Activated naive CD8-positive, alpha-beta T cell treated with anti-CD3 and anti-CD28 coated beads for 36 hours (primary cell): ENCODE results near the gene ZBTB46. TPM values are rescaled to one million over a fixed set of nuclear protein-coding genes. Genes with fewer than 3 reads are reported as not detected.

Source experiments
- DNase-seq: peaks from one replicate; pipeline ENCODE4 v3.0.0; 2021
- H3K27ac Mint-ChIP-seq: one replicate; pipeline ENCODE4 v1.8.0; 2022; ENCODE audit warnings: mild to moderate bottlenecking, moderate library complexity, mixed read lengths
- H3K27me3 Mint-ChIP-seq: one replicate; pipeline ENCODE4 v1.8.0; 2022; ENCODE audit warnings: mild to moderate bottlenecking, mixed read lengths
- H3K36me3 Mint-ChIP-seq: one replicate; pipeline ENCODE4 v1.8.0; 2021; ENCODE audit warnings: mild to moderate bottlenecking, mixed read lengths
- H3K4me1 Mint-ChIP-seq: one replicate; pipeline ENCODE4 v1.8.0; 2021; ENCODE audit warnings: mixed read lengths
- H3K4me3 Mint-ChIP-seq: one replicate; pipeline ENCODE4 v1.8.0; 2022; ENCODE audit warnings: mild to moderate bottlenecking, moderate library complexity, mixed read lengths
- H3K9me3 Mint-ChIP-seq: one replicate; pipeline ENCODE4 v1.8.0; 2022; ENCODE audit warnings: mixed read lengths
- total RNA-seq, 2 experiments: library from RNA; stranded (reverse); gene quantifications; one replicate each; pipeline ENCODE4 v1.2.3, GENCODE V29; 2021

ZBTB46 gene
- total RNA-seq, 2 experiments from 2014 or later = 0.04 TPM; not detected in 1

DNA sequence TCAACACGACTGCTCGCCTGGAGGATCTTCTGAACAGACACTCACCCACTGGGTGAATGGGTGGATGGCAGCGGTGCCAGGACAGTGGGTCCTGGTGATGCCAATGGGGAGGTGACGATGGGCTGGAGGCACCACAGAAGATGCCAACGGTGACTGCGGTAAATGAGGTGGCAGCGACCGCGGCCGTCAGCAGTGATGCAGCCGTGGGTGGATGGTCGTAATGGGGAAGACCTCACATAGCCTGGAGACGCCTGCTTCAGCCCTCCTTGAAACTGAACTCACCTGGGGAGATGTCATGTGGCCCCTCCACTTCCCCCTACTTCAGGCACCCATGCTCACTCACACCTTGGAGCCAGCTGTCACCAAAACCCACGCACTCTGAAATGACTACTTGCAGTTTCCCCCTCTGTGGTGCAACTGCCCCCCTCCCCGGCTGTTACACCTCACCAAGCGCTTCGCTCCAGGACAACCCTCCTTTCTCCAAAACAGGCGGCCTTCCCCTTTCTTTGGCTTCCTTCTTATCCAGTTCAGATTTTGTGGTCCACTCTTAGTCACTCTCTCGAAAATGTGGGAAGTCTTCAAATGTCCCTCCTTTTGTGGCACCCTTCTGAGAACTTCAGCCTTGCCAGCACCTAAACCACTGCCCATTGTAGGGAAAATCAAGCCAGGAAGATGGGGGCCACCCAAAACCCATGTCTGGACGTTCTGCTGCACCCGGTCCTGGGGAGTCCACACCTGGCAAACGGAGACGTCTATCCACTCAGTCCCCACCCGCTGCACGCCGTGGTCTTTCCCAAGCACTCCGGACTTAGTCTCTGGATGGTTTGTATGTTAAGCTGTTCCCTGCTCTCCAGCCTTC is 19.9 kb upstream of the ZBTB46 start:
- peak; percentile 76 for DNase-seq
- no peak overlapping the region for H3K4me3 Mint-ChIP-seq
- peaks cover 14% of the 10 kb centered on the region for H3K27me3 Mint-ChIP-seq

GRCh38 chr20:63848003-63848911 is 17.2 kb upstream of the ZBTB46 start:
- no peaks in the 10 kb centered on the region for H3K9me3 Mint-ChIP-seq
- H3K27me3 Mint-ChIP-seq = peaks cover 38% of the 10 kb centered on the region
- H3K36me3 Mint-ChIP-seq = no peaks in the 10 kb centered on the region
- DNase-seq = no peak
- H3K4me3 Mint-ChIP-seq = no peak overlapping the region
- no peak overlapping the region for H3K27ac Mint-ChIP-seq
- H3K4me1 Mint-ChIP-seq = peaks cover 17% of the 10 kb centered on the region

More for the DNA sequence above, 19.9 kb upstream of the ZBTB46 start:
- Mint-ChIP-seq H3K4me1 (peaks cover 16% of the 10 kb centered on the region), H3K36me3 (no peaks in the 10 kb centered on the region), H3K9me3 (no peaks in the 10 kb centered on the region), H3K27ac (no peak overlapping the region)

GRCh38 chr20:63847237-63848002 is 16.4 kb upstream of the ZBTB46 start:
- H3K4me1 Mint-ChIP-seq = peaks cover 17% of the 10 kb centered on the region
- no peaks in the 10 kb centered on the region for H3K36me3 Mint-ChIP-seq
- H3K9me3 Mint-ChIP-seq = no peaks in the 10 kb centered on the region
- peaks cover 43% of the 10 kb centered on the region for H3K27me3 Mint-ChIP-seq
- no peak for DNase-seq
- H3K27ac Mint-ChIP-seq = no peak overlapping the region
- no peak overlapping the region for H3K4me3 Mint-ChIP-seq

GRCh38 chr20:63846888-63847236 is 15.8 kb upstream of the ZBTB46 start:
- no peak for DNase-seq
- peaks cover 14% of the 10 kb centered on the region for H3K4me1 Mint-ChIP-seq
- H3K36me3 Mint-ChIP-seq = no peaks in the 10 kb centered on the region
- no peaks in the 10 kb centered on the region for H3K9me3 Mint-ChIP-seq
- H3K4me3 Mint-ChIP-seq = no peak overlapping the region
- H3K27ac Mint-ChIP-seq = no peak overlapping the region
- H3K27me3 Mint-ChIP-seq = peaks cover 45% of the 10 kb centered on the region

DNA sequence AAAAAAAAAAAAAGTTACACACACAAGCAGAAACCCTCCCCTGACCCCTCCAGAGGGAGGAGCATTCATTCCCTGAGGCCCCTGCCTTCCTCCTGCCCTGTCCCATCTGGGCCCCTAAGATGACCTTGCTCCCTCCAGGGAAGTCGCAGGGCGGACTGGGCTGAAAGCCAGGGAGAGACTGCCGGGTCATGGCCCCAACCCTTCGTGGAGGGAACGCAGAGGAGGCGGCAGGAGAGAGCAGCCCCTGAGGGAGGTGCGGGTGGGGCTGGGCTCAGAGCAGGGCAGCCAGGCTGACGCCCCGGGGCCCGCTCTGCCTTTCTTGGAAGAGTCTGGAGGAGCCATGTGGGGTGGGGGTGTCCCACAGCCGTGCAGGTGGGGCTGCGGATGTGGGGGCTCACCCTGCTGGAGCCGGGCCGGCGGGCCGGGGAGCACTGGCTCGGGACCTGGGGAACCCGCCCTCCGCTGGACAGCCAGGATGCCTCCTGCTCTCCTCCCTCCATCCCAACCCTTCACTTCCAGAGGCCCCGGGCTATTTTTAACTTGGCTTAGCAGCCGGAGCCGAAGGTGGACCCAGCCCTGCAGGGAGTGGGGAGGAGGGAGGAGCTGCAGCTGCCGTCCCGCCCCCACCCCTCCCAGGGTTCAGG is 15.2 kb upstream of the ZBTB46 start:
- no peak for DNase-seq
- no peak overlapping the region for H3K27ac Mint-ChIP-seq
- H3K27me3 Mint-ChIP-seq = peaks cover 47% of the 10 kb centered on the region

GRCh38 chr20:63844511-63844991 is 13.5 kb upstream of the ZBTB46 start:
- H3K27me3 Mint-ChIP-seq = peaks cover 47% of the 10 kb centered on the region
- no peak overlapping the region for H3K4me3 Mint-ChIP-seq
- H3K4me1 Mint-ChIP-seq = peaks cover 4% of the 10 kb centered on the region
- no peak overlapping the region for H3K27ac Mint-ChIP-seq
- no peaks in the 10 kb centered on the region for H3K9me3 Mint-ChIP-seq
- H3K36me3 Mint-ChIP-seq = no peaks in the 10 kb centered on the region
- no peak for DNase-seq

More for the DNA sequence above, 15.2 kb upstream of the ZBTB46 start:
- no peaks in the 10 kb centered on the region for H3K36me3 Mint-ChIP-seq
- H3K9me3 Mint-ChIP-seq = no peaks in the 10 kb centered on the region
- no peak overlapping the region for H3K4me3 Mint-ChIP-seq
- H3K4me1 Mint-ChIP-seq = peaks cover 12% of the 10 kb centered on the region

DNA sequence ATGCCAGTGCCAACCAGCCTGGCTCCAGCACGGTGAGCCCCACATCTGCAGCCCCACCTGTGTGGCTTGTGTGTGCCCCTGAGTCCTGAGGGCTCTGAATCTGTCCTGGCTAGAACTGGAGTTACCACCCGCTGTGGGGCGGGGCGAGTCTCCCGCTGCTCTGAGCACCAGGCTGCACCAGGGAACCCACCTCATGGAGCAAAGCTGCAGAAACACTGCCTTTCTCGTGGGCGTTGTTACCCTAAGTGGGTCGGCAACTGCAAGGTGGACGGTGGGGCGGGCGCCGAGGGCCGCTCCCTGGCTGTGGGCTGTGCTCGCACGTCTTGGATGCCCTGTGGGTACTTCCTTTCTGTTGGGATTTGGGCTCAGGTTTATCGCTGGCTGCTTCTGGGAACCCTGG is 12.7 kb upstream of the ZBTB46 start:
- Mint-ChIP-seq H3K27me3 (peaks cover 44% of the 10 kb centered on the region), H3K4me3 (no peak overlapping the region), H3K36me3 (no peaks in the 10 kb centered on the region), H3K4me1 (peaks cover 4% of the 10 kb centered on the region), H3K27ac (no peak overlapping the region), H3K9me3 (no peaks in the 10 kb centered on the region)
- DNase-seq = no peak

DNA sequence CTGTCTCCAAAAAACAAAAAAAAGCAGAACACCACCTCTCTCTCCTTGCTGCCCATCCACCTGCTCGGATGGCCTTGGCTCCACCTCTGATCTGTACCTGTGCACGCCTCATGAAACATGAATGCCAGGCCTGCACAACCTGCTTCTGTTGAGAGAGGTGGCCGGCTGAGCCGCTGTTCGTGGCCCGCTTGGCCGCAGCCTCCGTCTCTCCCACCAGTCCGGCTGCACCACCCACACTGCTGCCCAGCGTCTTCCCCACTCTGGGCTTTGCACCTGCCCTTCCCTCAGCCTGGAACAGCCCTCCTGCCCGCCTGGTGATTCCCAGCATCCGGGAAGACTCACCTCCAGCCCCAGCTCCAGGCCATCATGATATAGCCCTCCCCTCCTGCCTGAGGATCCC is 12.2 kb upstream of the ZBTB46 start:
- Mint-ChIP-seq H3K27me3 (peaks cover 40% of the 10 kb centered on the region), H3K4me1 (peaks cover 4% of the 10 kb centered on the region), H3K27ac (no peak overlapping the region), H3K4me3 (no peak overlapping the region), H3K9me3 (no peaks in the 10 kb centered on the region), H3K36me3 (no peaks in the 10 kb centered on the region)
- no peak for DNase-seq

DNA sequence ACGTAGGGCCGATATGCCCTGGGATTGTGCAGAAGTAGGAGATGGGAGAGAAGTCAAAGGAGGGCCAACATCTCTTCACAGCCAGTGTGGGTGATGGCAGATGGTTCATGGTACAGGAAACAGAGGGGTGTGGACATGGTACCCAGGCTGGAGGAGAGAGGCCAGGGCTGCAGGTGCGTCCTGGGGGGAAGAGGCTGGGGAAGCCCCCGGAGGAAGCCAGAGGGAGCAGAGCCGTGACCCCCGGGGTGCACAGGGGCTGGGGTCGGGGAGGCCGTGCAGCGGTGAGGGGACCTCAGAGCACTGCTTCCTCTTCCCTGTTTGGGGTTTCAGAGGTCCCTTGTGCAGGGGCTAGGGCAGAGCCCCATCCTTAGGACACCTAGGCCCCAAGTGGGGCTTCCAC is 11.2 kb upstream of the ZBTB46 start:
- Mint-ChIP-seq H3K27me3 (peaks cover 40% of the 10 kb centered on the region), H3K4me1 (peaks cover 6% of the 10 kb centered on the region), H3K27ac (no peak overlapping the region), H3K36me3 (no peaks in the 10 kb centered on the region), H3K9me3 (no peaks in the 10 kb centered on the region), H3K4me3 (no peak overlapping the region)
- DNase-seq = no peak

DNA sequence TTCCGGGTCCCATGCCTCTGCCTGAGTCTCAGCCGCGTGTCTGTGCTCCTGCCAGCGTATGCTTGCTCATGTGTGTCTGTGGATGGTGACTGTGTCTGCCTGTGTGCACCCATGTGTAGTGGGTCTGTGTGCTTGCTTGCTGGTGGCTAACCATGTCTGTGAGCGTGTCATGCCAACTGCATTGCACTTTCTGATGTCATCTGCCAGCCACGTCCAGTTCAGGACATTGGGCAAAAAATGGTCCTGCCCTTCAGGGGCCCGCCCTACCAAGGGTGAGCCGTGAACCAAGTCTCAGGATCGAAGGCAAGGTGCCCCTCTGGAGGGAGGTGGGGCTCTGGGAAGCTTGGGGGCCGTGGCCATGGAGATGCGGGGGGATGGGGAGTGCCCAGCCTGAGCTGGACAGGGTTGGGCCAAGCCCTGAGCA is 9.4 kb upstream of the ZBTB46 start:
- H3K4me3 Mint-ChIP-seq = no peak overlapping the region
- no peak for DNase-seq
- no peaks in the 10 kb centered on the region for H3K9me3 Mint-ChIP-seq
- no peak overlapping the region for H3K27ac Mint-ChIP-seq
- H3K4me1 Mint-ChIP-seq = peaks cover 4% of the 10 kb centered on the region
- H3K27me3 Mint-ChIP-seq = peaks cover 32% of the 10 kb centered on the region
- no peaks in the 10 kb centered on the region for H3K36me3 Mint-ChIP-seq

DNA sequence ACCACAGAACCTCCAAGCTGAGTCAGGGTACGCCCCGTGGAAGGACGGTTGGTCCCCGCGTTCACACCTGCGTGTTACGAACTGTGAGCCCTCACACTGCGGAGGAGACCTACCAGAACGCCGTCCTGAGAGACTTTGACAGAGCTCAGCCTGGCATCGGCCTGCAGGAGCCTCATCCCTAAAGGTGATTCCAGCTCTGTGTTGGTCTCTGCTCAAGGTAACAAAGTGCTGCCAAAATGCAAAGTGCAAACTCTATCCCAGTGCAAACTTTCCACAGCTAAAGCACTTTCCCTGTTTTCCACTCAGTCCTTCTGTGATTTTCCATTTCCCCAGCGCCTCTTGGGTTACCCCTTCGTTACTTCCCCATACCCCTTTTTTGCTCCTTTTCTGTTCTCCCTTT is 8.6 kb upstream of the ZBTB46 start:
- H3K27me3 Mint-ChIP-seq = peaks cover 24% of the 10 kb centered on the region
- H3K9me3 Mint-ChIP-seq = no peaks in the 10 kb centered on the region
- H3K4me1 Mint-ChIP-seq = peaks cover 4% of the 10 kb centered on the region
- no peak overlapping the region for H3K27ac Mint-ChIP-seq
- no peak overlapping the region for H3K4me3 Mint-ChIP-seq
- no peaks in the 10 kb centered on the region for H3K36me3 Mint-ChIP-seq
- DNase-seq = no peak

GRCh38 chr20:63837479-63837878 is 6.4 kb upstream of the ZBTB46 start:
- peaks cover 26% of the 10 kb centered on the region for H3K27me3 Mint-ChIP-seq
- no peaks in the 10 kb centered on the region for H3K36me3 Mint-ChIP-seq
- peaks cover 2% of the 10 kb centered on the region for H3K4me1 Mint-ChIP-seq
- no peak overlapping the region for H3K27ac Mint-ChIP-seq
- no peak overlapping the region for H3K4me3 Mint-ChIP-seq
- no peak for DNase-seq
- no peaks in the 10 kb centered on the region for H3K9me3 Mint-ChIP-seq

- Mint-ChIP-seq H3K36me3 (no peaks in the 10 kb centered on the region), H3K27me3 (peaks cover 24% of the 10 kb centered on the region), H3K27ac (no peak overlapping the region), H3K4me1 (peaks cover 2% of the 10 kb centered on the region), H3K9me3 (no peaks in the 10 kb centered on the region), H3K4me3 (no peak overlapping the region)
- no peak for DNase-seq
Measured at GRCh38 chr20:63836458-63837344, 5.6 kb upstream of the ZBTB46 start.
